HG03139 (cell line): ENCODE measurements around the gene RHCG.

Experiments
- ATAC-seq: cut with Tn5 transposase; IDR thresholded peaks from one replicate; pipeline ENCODE4 v1.9.1; 2021; ENCODE audit not compliant: unreplicated experiment

RHCG gene

GRCh38 chr15:89504166-89504565 is 7.8 kb upstream of the RHCG start:
- no peak for ATAC-seq

- no peak for ATAC-seq
These were observed 6.6 kb upstream of the RHCG start for GRCh38 chr15:89502867-89503595.

- ATAC-seq: no peak
These were observed 5.3 kb upstream of the RHCG start for GRCh38 chr15:89501646-89502045.

GRCh38 chr15:89500397-89501270 is 4.3 kb upstream of the RHCG start:
- no peak for ATAC-seq

- no peak for ATAC-seq
These were observed 2.8 kb upstream of the RHCG start for GRCh38 chr15:89499156-89499555.

- ATAC-seq: no peak
These were observed 2.2 kb upstream of the RHCG start for GRCh38 chr15:89498574-89498906.

GRCh38 chr15:89497231-89497630 is 848 bp upstream of the RHCG start:
- no peak for ATAC-seq

GRCh38 chr15:89495638-89496145 is 691 bp downstream of the RHCG start:
- no peak for ATAC-seq

- ATAC-seq: no peak
These were observed 1.3 kb downstream of the RHCG start for GRCh38 chr15:89494941-89495637.

GRCh38 chr15:89494031-89494430 is 2.4 kb downstream of the RHCG start:
- ATAC-seq: no peak

- ATAC-seq: no peak
These were observed 3.3 kb downstream of the RHCG start for GRCh38 chr15:89492934-89493631.

GRCh38 chr15:89492111-89492641 is 4.2 kb downstream of the RHCG start:
- ATAC-seq: no peak

GRCh38 chr15:89490814-89491315 is 5.5 kb downstream of the RHCG start:
- no peak for ATAC-seq

- no peak for ATAC-seq
These were observed 6.1 kb downstream of the RHCG start for GRCh38 chr15:89490081-89490813.

- no peak for ATAC-seq
These were observed 7.0 kb downstream of the RHCG start for GRCh38 chr15:89489376-89489775.

GRCh38 chr15:89487791-89488190 is 8.6 kb downstream of the RHCG start:
- no peak for ATAC-seq

GRCh38 chr15:89486726-89487050 is 9.7 kb downstream of the RHCG start:
- no peak for ATAC-seq

GRCh38 chr15:89483079-89483478 is 13.3 kb downstream of the RHCG start:
- ATAC-seq: no peak

GRCh38 chr15:89482139-89482538 is 14.2 kb downstream of the RHCG start:
- ATAC-seq: no peak

- no peak for ATAC-seq
These were observed 15.9 kb downstream of the RHCG start for GRCh38 chr15:89480505-89480904.
